RKO (cell line): ENCODE results near the gene ATP8A2.

Experiments
- DNase-seq: peaks from one replicate; pipeline ENCODE4 v3.0.0-alpha.2; 2016; ENCODE audit warnings: low spot score

ATP8A2 gene

GRCh38 chr13:25967144-25967543 lies 595.4 kb downstream of the ATP8A2 start:
- DNase-seq = no peak

GRCh38 chr13:25971047-25971446 lies 599.3 kb downstream of the ATP8A2 start:
- DNase-seq = no peak

- DNase-seq = no peak
Observed at GRCh38 chr13:25971459-25972145, 599.8 kb downstream of the ATP8A2 start.

- no peak for DNase-seq
Observed at GRCh38 chr13:25973085-25973484, 601.3 kb downstream of the ATP8A2 start.

- no peak for DNase-seq
Observed at GRCh38 chr13:25973576-25973975, 601.8 kb downstream of the ATP8A2 start.

GRCh38 chr13:25977216-25977615 lies 605.4 kb downstream of the ATP8A2 start:
- no peak for DNase-seq

GRCh38 chr13:25977671-25978070 lies 605.9 kb downstream of the ATP8A2 start:
- no peak for DNase-seq

GRCh38 chr13:25978961-25979360 lies 607.2 kb downstream of the ATP8A2 start:
- no peak for DNase-seq

GRCh38 chr13:25979371-25979770 lies 607.6 kb downstream of the ATP8A2 start:
- no peak for DNase-seq

- peak; percentile 53 for DNase-seq
Observed at GRCh38 chr13:25980255-25980654, 608.5 kb downstream of the ATP8A2 start.

- DNase-seq = no peak
Observed at GRCh38 chr13:25981060-25981459, 609.3 kb downstream of the ATP8A2 start.

- DNase-seq = no peak
Observed at GRCh38 chr13:25982907-25983306, 611.1 kb downstream of the ATP8A2 start.

GRCh38 chr13:25987987-25988386 lies 616.2 kb downstream of the ATP8A2 start:
- DNase-seq = no peak

- DNase-seq = no peak
Observed at GRCh38 chr13:25988661-25989060, 616.9 kb downstream of the ATP8A2 start.

- DNase-seq = no peak
Observed at GRCh38 chr13:25990801-25991200, 619.0 kb downstream of the ATP8A2 start.

- no peak for DNase-seq
Observed at GRCh38 chr13:25992076-25992475, 620.3 kb downstream of the ATP8A2 start.

- DNase-seq = no peak
Observed at GRCh38 chr13:26007261-26008125, 635.7 kb downstream of the ATP8A2 start.

GRCh38 chr13:26010487-26011207 lies 638.9 kb downstream of the ATP8A2 start:
- DNase-seq = no peak

GRCh38 chr13:26011208-26011573 lies 639.4 kb downstream of the ATP8A2 start:
- DNase-seq = no peak

- DNase-seq = no peak
Observed at GRCh38 chr13:26011996-26012821, 640.4 kb downstream of the ATP8A2 start.

GRCh38 chr13:26012995-26013394 lies 641.2 kb downstream of the ATP8A2 start:
- DNase-seq = no peak
